SK-N-SH treated with all-trans-retinoic acid at 6 μM for 48 hours (cell line): Measurements from ENCODE around the gene SMAD3.

Experiments used
- ATAC-seq: fragments of 200-7000 bp; cut with Tn5 transposase; 3 replicates; pipeline ENCODE4 v1.9.1; 2020; ENCODE audit warnings: mild to moderate bottlenecking, moderate library complexity
- BACH2 ChIP-seq: fragments of 250-450 bp; sonication (Bioruptor Pico); IDR thresholded peaks from 2 replicates; pipeline ENCODE4 v1.9.0; 2021; ENCODE audit warnings: mild to moderate bottlenecking, borderline replicate concordance
- ESRRG ChIP-seq: fragments of 250-450 bp; sonication (Bioruptor Pico); IDR thresholded peaks from 2 replicates; pipeline ENCODE4 v1.6.1; 2021; ENCODE audit warnings: mild to moderate bottlenecking
- GLIS3 ChIP-seq: fragments of 250-450 bp; sonication (Bioruptor Pico); IDR thresholded peaks from 2 replicates; pipeline ENCODE4 v1.5.0; 2020; ENCODE audit warnings: mild to moderate bottlenecking, moderate library complexity
- ISL1 ChIP-seq: fragments of 250-450 bp; sonication (Bioruptor Pico); IDR thresholded peaks from 2 replicates; pipeline ENCODE4 v2.1.2; 2022; ENCODE audit warnings: mild to moderate bottlenecking, moderate library complexity
- OSR1 ChIP-seq: fragments of 250-450 bp; sonication (Bioruptor Pico); IDR thresholded peaks from 2 replicates; pipeline ENCODE4 v1.8.0; 2022; ENCODE audit warnings: moderate library complexity, mild to moderate bottlenecking, inconsistent platforms
- PATZ1 ChIP-seq: fragments of 250-450 bp; sonication (Bioruptor Pico); IDR thresholded peaks from 2 replicates; pipeline ENCODE4 v1.8.0; 2020; ENCODE audit warnings: mild to moderate bottlenecking, moderate library complexity, borderline replicate concordance
- PPARA ChIP-seq: fragments of 250-450 bp; sonication (Bioruptor Pico); IDR thresholded peaks from 2 replicates; pipeline ENCODE4 v1.5.0; 2020; ENCODE audit warnings: mild to moderate bottlenecking, borderline replicate concordance
- RARB ChIP-seq: fragments of 250-450 bp; sonication (Bioruptor Pico); IDR thresholded peaks from 2 replicates; pipeline ENCODE4 v1.8.0; 2021; ENCODE audit warnings: mild to moderate bottlenecking, moderate library complexity
- SNAI2 ChIP-seq: fragments of 250-450 bp; sonication (Bioruptor Pico); IDR thresholded peaks from 2 replicates; pipeline ENCODE4 v1.5.0; 2020; ENCODE audit warnings: mild to moderate bottlenecking, moderate library complexity
- TCF4 ChIP-seq: fragments of 250-450 bp; sonication (Bioruptor Pico); IDR thresholded peaks from 2 replicates; pipeline ENCODE4 v1.8.0; 2021; ENCODE audit warnings: mild to moderate bottlenecking, moderate library complexity, borderline replicate concordance
- TOX ChIP-seq: fragments of 250-450 bp; sonication (Bioruptor Pico); IDR thresholded peaks from 2 replicates; pipeline ENCODE4 v1.8.0; 2021; ENCODE audit warnings: mild to moderate bottlenecking, moderate library complexity, borderline replicate concordance
- ZC3H10 ChIP-seq: fragments of 250-450 bp; sonication (Bioruptor Pico); IDR thresholded peaks from 2 replicates; pipeline ENCODE4 v1.5.1; 2021; ENCODE audit warnings: mild to moderate bottlenecking, moderate library complexity
- ZFP30 ChIP-seq: fragments of 450-650 bp; formaldehyde crosslinking; IDR thresholded peaks from 2 replicates; pipeline ENCODE4 v1.5.0; 2022; ENCODE audit warnings: mild to moderate bottlenecking, moderate library complexity
- ZNF565 ChIP-seq: fragments of 450-650 bp; formaldehyde crosslinking; conservative IDR thresholded peaks from 2 replicates; pipeline ENCODE4 v1.5.0; 2020; ENCODE audit warnings: low read depth, mild to moderate bottlenecking, moderate library complexity
- ZNF70 ChIP-seq: fragments of 450-650 bp; formaldehyde crosslinking; IDR thresholded peaks from 2 replicates; pipeline ENCODE4 v1.5.0; 2020; ENCODE audit warnings: mild to moderate bottlenecking, moderate library complexity
- ZNF8 ChIP-seq: fragments of 450-650 bp; formaldehyde crosslinking; IDR thresholded peaks from 2 replicates; pipeline ENCODE4 v1.5.0; 2020; ENCODE audit warnings: mild to moderate bottlenecking, moderate library complexity
- TF ChIP-seq, protein P1 (sequence below): fragments of 250-450 bp; sonication (Bioruptor Pico); IDR thresholded peaks from 2 replicates; pipeline ENCODE4 v1.5.1; 2021; ENCODE audit warnings: mild to moderate bottlenecking, moderate library complexity
- TF ChIP-seq, protein P2 (sequence below): fragments of 250-450 bp; sonication (Bioruptor Pico); IDR thresholded peaks from 2 replicates; pipeline ENCODE4 v1.5.1; 2020; ENCODE audit warnings: low read depth, mild to moderate bottlenecking, moderate library complexity
- TF ChIP-seq, protein P3 (sequence below): fragments of 250-450 bp; sonication (Bioruptor Pico); IDR thresholded peaks from 2 replicates; pipeline ENCODE4 v1.8.0; 2021; ENCODE audit warnings: low read depth, mild to moderate bottlenecking, moderate library complexity, borderline replicate concordance
- TF ChIP-seq, protein P4 (sequence below): fragments of 250-450 bp; sonication (Bioruptor Pico); IDR thresholded peaks from 2 replicates; pipeline ENCODE4 v1.5.0; 2020; ENCODE audit warnings: mild to moderate bottlenecking, moderate library complexity

SMAD3 gene

GRCh38 chr15:67127965-67128364, 62.6 kb downstream of the SMAD3 start (continued):
- TF ChIP-seq PATZ1 (CRISPR knock-in tag), result 0 out of 2 replicates have a peak, but pooled peaks have one; percentile 41
- TF ChIP-seq, protein P1, sequence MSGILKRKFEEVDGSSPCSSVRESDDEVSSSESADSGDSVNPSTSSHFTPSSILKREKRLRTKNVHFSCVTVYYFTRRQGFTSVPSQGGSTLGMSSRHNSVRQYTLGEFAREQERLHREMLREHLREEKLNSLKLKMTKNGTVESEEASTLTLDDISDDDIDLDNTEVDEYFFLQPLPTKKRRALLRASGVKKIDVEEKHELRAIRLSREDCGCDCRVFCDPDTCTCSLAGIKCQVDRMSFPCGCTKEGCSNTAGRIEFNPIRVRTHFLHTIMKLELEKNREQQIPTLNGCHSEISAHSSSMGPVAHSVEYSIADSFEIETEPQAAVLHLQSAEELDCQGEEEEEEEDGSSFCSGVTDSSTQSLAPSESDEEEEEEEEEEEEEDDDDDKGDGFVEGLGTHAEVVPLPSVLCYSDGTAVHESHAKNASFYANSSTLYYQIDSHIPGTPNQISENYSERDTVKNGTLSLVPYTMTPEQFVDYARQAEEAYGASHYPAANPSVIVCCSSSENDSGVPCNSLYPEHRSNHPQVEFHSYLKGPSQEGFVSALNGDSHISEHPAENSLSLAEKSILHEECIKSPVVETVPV (CRISPR knock-in tag), result no peak
- TF ChIP-seq ZNF8 (CRISPR knock-in tag), result no peak; the same call in 1 of the 2 replicates

- TF ChIP-seq OSR1 (no peak), ZFP30 (CRISPR knock-in tag) (no peak), ZNF70 (CRISPR knock-in tag) (no peak)
- ATAC-seq, result no peak
Measured at GRCh38 chr15:67130166-67130565, 64.8 kb downstream of the SMAD3 start.

DNA sequence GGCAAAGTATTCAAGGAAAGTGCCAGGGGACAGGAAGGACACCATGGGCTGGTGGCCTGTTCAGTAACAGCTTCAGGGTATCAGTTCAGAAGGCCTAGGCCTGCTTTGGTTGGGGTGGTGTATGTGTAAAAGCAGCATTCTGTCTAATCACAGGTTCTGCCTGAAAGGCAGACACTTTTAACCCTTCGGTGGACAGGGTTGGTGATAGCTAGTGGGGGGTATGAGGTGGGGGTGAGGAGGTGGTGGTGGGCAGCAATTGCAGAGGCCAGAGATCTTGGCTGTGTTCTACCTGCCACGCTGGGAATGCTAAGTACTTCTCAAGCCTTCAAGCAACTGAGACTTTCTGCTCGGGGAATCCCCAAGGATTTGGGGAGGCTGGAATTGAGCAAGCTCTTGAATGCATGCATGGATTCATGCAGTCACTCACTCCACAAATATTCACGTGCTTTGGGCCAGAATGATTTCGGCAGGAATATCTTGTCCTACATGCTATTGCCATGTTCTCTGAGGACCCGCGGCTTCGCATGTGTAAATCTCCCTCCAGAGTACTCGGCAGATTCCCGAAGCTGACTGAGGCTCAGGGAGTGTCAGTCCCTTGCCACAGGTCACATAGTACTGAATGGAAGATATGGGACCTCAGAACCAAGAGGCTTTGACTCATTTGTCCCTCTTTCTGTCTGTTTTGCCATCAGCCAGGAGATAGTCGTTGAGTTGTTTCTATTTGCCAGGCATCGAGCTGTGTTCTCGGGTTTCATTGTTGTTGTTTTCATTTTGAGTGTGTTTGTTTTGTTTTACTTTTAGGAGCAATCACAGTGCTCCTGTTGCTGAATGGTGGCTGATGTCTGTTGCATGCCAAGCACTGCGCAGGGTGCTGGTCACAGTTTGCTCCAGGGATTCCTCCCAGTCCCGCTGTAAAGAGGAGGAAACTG, 65.5 kb downstream of the SMAD3 start:
- ATAC-seq, result no peak
- TF ChIP-seq RARB (CRISPR knock-in tag), result no peak
- TF ChIP-seq ESRRG (CRISPR knock-in tag), result no peak
- TF ChIP-seq, protein P2, sequence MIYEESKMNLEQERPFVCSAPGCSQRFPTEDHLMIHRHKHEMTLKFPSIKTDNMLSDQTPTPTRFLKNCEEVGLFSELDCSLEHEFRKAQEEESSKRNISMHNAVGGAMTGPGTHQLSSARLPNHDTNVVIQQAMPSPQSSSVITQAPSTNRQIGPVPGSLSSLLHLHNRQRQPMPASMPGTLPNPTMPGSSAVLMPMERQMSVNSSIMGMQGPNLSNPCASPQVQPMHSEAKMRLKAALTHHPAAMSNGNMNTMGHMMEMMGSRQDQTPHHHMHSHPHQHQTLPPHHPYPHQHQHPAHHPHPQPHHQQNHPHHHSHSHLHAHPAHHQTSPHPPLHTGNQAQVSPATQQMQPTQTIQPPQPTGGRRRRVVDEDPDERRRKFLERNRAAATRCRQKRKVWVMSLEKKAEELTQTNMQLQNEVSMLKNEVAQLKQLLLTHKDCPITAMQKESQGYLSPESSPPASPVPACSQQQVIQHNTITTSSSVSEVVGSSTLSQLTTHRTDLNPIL (CRISPR knock-in tag), result no peak
- no peak for TF ChIP-seq PATZ1 (CRISPR knock-in tag)

DNA sequence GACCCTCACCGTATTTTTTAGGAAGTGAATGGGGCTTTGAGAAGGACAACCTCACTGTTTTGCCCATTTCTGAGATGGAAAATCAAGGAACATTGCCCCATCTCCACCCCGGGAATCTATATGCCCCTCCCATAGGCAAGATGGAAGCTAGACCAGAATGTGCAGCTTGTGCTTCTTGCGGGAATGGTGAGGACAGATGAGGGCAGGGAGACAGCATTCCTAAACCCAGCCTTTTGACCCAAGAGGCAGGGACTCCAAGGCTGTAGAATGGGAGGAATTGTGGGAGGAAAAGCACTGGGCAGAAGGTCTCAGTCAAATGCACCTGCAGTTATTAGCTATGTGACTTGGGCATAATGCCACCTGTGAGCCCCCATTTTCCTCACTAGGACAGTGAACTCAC, 66.9 kb downstream of the SMAD3 start:
- TF ChIP-seq BACH2 (no peak), ZNF70 (CRISPR knock-in tag) (no peak), ZNF565 (CRISPR knock-in tag) (no peak), OSR1 (no peak), PATZ1 (CRISPR knock-in tag) (no peak), GLIS3 (CRISPR knock-in tag) (no peak), PPARA (CRISPR knock-in tag) (no peak), ZC3H10 (CRISPR knock-in tag) (no peak), RARB (CRISPR knock-in tag) (no peak), ISL1 (CRISPR knock-in tag) (no peak), TOX (CRISPR knock-in tag) (no peak), ZFP30 (CRISPR knock-in tag) (no peak), ZNF8 (CRISPR knock-in tag) (no peak), ESRRG (CRISPR knock-in tag) (no peak), SNAI2 (CRISPR knock-in tag) (no peak), TCF4 (CRISPR knock-in tag) (no peak)
- TF ChIP-seq, protein P2 (CRISPR knock-in tag), result no peak
- TF ChIP-seq, protein P3, sequence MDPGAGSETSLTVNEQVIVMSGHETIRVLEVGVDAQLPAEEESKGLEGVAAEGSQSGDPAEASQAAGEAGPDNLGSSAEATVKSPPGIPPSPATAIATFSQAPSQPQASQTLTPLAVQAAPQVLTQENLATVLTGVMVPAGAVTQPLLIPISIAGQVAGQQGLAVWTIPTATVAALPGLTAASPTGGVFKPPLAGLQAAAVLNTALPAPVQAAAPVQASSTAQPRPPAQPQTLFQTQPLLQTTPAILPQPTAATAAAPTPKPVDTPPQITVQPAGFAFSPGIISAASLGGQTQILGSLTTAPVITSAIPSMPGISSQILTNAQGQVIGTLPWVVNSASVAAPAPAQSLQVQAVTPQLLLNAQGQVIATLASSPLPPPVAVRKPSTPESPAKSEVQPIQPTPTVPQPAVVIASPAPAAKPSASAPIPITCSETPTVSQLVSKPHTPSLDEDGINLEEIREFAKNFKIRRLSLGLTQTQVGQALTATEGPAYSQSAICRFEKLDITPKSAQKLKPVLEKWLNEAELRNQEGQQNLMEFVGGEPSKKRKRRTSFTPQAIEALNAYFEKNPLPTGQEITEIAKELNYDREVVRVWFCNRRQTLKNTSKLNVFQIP (CRISPR knock-in tag), result no peak
- TF ChIP-seq, protein P4, sequence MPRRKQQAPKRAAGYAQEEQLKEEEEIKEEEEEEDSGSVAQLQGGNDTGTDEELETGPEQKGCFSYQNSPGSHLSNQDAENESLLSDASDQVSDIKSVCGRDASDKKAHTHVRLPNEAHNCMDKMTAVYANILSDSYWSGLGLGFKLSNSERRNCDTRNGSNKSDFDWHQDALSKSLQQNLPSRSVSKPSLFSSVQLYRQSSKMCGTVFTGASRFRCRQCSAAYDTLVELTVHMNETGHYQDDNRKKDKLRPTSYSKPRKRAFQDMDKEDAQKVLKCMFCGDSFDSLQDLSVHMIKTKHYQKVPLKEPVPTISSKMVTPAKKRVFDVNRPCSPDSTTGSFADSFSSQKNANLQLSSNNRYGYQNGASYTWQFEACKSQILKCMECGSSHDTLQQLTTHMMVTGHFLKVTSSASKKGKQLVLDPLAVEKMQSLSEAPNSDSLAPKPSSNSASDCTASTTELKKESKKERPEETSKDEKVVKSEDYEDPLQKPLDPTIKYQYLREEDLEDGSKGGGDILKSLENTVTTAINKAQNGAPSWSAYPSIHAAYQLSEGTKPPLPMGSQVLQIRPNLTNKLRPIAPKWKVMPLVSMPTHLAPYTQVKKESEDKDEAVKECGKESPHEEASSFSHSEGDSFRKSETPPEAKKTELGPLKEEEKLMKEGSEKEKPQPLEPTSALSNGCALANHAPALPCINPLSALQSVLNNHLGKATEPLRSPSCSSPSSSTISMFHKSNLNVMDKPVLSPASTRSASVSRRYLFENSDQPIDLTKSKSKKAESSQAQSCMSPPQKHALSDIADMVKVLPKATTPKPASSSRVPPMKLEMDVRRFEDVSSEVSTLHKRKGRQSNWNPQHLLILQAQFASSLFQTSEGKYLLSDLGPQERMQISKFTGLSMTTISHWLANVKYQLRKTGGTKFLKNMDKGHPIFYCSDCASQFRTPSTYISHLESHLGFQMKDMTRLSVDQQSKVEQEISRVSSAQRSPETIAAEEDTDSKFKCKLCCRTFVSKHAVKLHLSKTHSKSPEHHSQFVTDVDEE (CRISPR knock-in tag), result no peak
- no peak for ATAC-seq
